ENCODE measurements around the gene GPRIN2.
"Not testable (repeated sequence)": the region's sequence is repeated elsewhere in the genome, so short reads cannot be mapped to it uniquely, and the experiment has no call there.

Gene GPRIN2

GRCh38 chr10:46556515-46557318, at the start of gene GPRIN2:
GPRIN2 (minus strand) TSS chr10:46556658; CDS start chr10:46550736, 5,922 bp downstream.
- DNase-seq, result peak; percentile 45

- DNase-seq, result not testable (repeated sequence)
Observed at GRCh38 chr10:46600516-46600915, 44.1 kb upstream of the GPRIN2 start.

- DNase-seq, result not testable (repeated sequence)
Observed at GRCh38 chr10:46597616-46598246, 41.3 kb upstream of the GPRIN2 start.

GRCh38 chr10:46596570-46596969, 40.1 kb upstream of the GPRIN2 start:
- DNase-seq, result peak; percentile 41

GRCh38 chr10:46594453-46595063, 38.1 kb upstream of the GPRIN2 start:
- not testable (repeated sequence) for DNase-seq

GRCh38 chr10:46593307-46593706, 36.8 kb upstream of the GPRIN2 start:
- not testable (repeated sequence) for DNase-seq

- not testable (repeated sequence) for DNase-seq
Observed at GRCh38 chr10:46591053-46591452, 34.6 kb upstream of the GPRIN2 start.

- not testable (repeated sequence) for DNase-seq
Observed at GRCh38 chr10:46589589-46589988, 33.1 kb upstream of the GPRIN2 start.

GRCh38 chr10:46588221-46588620, 31.8 kb upstream of the GPRIN2 start:
- not testable (repeated sequence) for DNase-seq

- not testable (repeated sequence) for DNase-seq
Observed at GRCh38 chr10:46587546-46587945, 31.1 kb upstream of the GPRIN2 start.

GRCh38 chr10:46585246-46585645, 28.8 kb upstream of the GPRIN2 start:
- DNase-seq, result not testable (repeated sequence)

- DNase-seq, result peak; percentile 29
Observed at GRCh38 chr10:46584196-46584595, 27.7 kb upstream of the GPRIN2 start.

GRCh38 chr10:46582568-46582967, 26.1 kb upstream of the GPRIN2 start:
- not testable (repeated sequence) for DNase-seq

GRCh38 chr10:46581997-46582396, 25.5 kb upstream of the GPRIN2 start:
- not testable (repeated sequence) for DNase-seq

- DNase-seq, result not testable (repeated sequence)
Observed at GRCh38 chr10:46579378-46579777, 22.9 kb upstream of the GPRIN2 start.

- DNase-seq, result peak; percentile 39
Observed at GRCh38 chr10:46578474-46579178, 22.2 kb upstream of the GPRIN2 start, which contains the start of gene SYT15. SYT15 (plus strand) TSS chr10:46579128; CDS start chr10:46579169, 41 bp downstream.

GRCh38 chr10:46577624-46578473, 21.4 kb upstream of the GPRIN2 start:
- DNase-seq, result not testable (repeated sequence)

GRCh38 chr10:46573884-46574283, 17.4 kb upstream of the GPRIN2 start:
- not testable (repeated sequence) for DNase-seq

GRCh38 chr10:46573314-46573713, 16.9 kb upstream of the GPRIN2 start:
- peak; percentile 17 for DNase-seq

GRCh38 chr10:46572765-46573164, 16.3 kb upstream of the GPRIN2 start:
- DNase-seq, result peak; percentile 33

- DNase-seq, result not testable (repeated sequence)
Observed at GRCh38 chr10:46570655-46571054, 14.2 kb upstream of the GPRIN2 start.

GRCh38 chr10:46567151-46567550, 10.7 kb upstream of the GPRIN2 start:
- DNase-seq, result not testable (repeated sequence)

Measured in right forelimb (tissue), 1 donor.